ENCODE data around the gene PSME2. TPM values are rescaled to one million over a fixed set of nuclear protein-coding genes. Genes with fewer than 3 reads are reported as not detected.

PSME2 gene
- total and polyA plus RNA-seq, 2 of the 13 experiments (the other 11 are each of a cell fraction or from before 2014, with no cell fraction given) = 332 to 716 TPM

- TF ChIP-seq ZNF335 (CRISPR knock-in tag; IDR thresholded peaks at IDR 0.05) (peak; percentile 65; the same call in 1 of the 2 replicates), ZNF160 (CRISPR knock-in tag; IDR thresholded peaks at IDR 0.05) (peak; percentile 95), SMAD1 (CRISPR knock-in tag; IDR thresholded peaks at IDR 0.05; ENCODE audit: borderline replicate concordance, low read depth) (peak; percentile 98; the same call in 1 of the 2 replicates), SOX5 (CRISPR knock-in tag; IDR thresholded peaks at IDR 0.05; ENCODE audit: borderline replicate concordance) (peak; percentile 79), HNRNPLL (IDR thresholded peaks at IDR 0.05; ENCODE audit: low read depth, low read length, poor library complexity, severe bottlenecking) (peak; percentile 97), POGZ (CRISPR knock-in tag; IDR thresholded peaks at IDR 0.05) (peak; percentile 94; the same call in 1 of the 2 replicates), NBN (conservative IDR thresholded peaks at IDR 0.05) (no peak), SRSF4 (IDR thresholded peaks at IDR 0.05; ENCODE audit: low read depth, low read length, poor library complexity, severe bottlenecking) (no peak), KMT2A (CRISPR knock-in tag; IDR thresholded peaks at IDR 0.05) (no peak; the same call in 1 of the 2 replicates), ESRRA (CRISPR knock-in tag; IDR thresholded peaks at IDR 0.05; ENCODE audit: low read depth) (peak; percentile 54; the same call in 1 of the 2 replicates), ZNF7 (CRISPR knock-in tag; IDR thresholded peaks at IDR 0.05) (peak; percentile 58; the same call in 1 of the 2 replicates), TFE3 (CRISPR knock-in tag; IDR thresholded peaks at IDR 0.05) (peak; percentile 99), TBX2 (CRISPR knock-in tag; IDR thresholded peaks at IDR 0.05; ENCODE audit: borderline replicate concordance) (peak; percentile 98), ZNF282 (IDR thresholded peaks at IDR 0.05; ENCODE audit: partially characterized antibody) (no peak), ZNF567 (CRISPR knock-in tag; IDR thresholded peaks at IDR 0.05; ENCODE audit: borderline replicate concordance) (peak; percentile 96)
- TF ChIP-seq, protein P1, sequence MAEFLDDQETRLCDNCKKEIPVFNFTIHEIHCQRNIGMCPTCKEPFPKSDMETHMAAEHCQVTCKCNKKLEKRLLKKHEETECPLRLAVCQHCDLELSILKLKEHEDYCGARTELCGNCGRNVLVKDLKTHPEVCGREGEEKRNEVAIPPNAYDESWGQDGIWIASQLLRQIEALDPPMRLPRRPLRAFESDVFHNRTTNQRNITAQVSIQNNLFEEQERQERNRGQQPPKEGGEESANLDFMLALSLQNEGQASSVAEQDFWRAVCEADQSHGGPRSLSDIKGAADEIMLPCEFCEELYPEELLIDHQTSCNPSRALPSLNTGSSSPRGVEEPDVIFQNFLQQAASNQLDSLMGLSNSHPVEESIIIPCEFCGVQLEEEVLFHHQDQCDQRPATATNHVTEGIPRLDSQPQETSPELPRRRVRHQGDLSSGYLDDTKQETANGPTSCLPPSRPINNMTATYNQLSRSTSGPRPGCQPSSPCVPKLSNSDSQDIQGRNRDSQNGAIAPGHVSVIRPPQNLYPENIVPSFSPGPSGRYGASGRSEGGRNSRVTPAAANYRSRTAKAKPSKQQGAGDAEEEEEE (CRISPR knock-in tag; IDR thresholded peaks at IDR 0.05; ENCODE audit: borderline replicate concordance) = peak; percentile 90; the same call in 1 of the 2 replicates
- TF ChIP-seq, protein P2, sequence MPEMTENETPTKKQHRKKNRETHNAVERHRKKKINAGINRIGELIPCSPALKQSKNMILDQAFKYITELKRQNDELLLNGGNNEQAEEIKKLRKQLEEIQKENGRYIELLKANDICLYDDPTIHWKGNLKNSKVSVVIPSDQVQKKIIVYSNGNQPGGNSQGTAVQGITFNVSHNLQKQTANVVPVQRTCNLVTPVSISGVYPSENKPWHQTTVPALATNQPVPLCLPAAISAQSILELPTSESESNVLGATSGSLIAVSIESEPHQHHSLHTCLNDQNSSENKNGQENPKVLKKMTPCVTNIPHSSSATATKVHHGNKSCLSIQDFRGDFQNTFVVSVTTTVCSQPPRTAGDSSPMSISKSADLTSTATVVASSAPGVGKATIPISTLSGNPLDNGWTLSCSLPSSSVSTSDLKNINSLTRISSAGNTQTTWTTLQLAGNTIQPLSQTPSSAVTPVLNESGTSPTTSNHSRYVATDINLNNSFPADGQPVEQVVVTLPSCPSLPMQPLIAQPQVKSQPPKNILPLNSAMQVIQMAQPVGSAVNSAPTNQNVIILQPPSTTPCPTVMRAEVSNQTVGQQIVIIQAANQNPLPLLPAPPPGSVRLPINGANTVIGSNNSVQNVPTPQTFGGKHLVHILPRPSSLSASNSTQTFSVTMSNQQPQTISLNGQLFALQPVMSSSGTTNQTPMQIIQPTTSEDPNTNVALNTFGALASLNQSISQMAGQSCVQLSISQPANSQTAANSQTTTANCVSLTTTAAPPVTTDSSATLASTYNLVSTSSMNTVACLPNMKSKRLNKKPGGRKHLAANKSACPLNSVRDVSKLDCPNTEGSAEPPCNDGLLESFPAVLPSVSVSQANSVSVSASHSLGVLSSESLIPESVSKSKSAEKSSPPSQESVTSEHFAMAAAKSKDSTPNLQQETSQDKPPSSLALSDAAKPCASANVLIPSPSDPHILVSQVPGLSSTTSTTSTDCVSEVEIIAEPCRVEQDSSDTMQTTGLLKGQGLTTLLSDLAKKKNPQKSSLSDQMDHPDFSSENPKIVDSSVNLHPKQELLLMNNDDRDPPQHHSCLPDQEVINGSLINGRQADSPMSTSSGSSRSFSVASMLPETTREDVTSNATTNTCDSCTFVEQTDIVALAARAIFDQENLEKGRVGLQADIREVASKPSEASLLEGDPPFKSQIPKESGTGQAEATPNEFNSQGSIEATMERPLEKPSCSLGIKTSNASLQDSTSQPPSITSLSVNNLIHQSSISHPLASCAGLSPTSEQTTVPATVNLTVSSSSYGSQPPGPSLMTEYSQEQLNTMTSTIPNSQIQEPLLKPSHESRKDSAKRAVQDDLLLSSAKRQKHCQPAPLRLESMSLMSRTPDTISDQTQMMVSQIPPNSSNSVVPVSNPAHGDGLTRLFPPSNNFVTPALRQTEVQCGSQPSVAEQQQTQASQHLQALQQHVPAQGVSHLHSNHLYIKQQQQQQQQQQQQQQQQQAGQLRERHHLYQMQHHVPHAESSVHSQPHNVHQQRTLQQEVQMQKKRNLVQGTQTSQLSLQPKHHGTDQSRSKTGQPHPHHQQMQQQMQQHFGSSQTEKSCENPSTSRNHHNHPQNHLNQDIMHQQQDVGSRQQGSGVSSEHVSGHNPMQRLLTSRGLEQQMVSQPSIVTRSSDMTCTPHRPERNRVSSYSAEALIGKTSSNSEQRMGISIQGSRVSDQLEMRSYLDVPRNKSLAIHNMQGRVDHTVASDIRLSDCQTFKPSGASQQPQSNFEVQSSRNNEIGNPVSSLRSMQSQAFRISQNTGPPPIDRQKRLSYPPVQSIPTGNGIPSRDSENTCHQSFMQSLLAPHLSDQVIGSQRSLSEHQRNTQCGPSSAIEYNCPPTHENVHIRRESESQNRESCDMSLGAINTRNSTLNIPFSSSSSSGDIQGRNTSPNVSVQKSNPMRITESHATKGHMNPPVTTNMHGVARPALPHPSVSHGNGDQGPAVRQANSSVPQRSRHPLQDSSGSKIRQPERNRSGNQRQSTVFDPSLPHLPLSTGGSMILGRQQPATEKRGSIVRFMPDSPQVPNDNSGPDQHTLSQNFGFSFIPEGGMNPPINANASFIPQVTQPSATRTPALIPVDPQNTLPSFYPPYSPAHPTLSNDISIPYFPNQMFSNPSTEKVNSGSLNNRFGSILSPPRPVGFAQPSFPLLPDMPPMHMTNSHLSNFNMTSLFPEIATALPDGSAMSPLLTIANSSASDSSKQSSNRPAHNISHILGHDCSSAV (CRISPR knock-in tag; IDR thresholded peaks at IDR 0.05; ENCODE audit: borderline replicate concordance) = peak; percentile 100
Measured at GRCh38 chr14:24114532-24115421, 31.6 kb downstream of the PSME2 start, which contains the start of the genes DCAF11 and NRL (continued).
